Astrocyte (in vitro differentiated cells and primary cell): ENCODE results near the gene TEX29. TPM values are rescaled to one million over a fixed set of nuclear protein-coding genes. Genes with fewer than 3 reads are reported as not detected.

ENCODE experiments used
- DNase-seq: peaks from one replicate; pipeline ENCODE4 v3.0.0-alpha.2; 2010; ENCODE audit warnings: low read depth
- FAIRE-seq: peaks from 2 replicates; lab custom pipeline; 2011; peaks lifted over from hg19 to GRCh38; lab: Jason Lieb, UNC
- H2AFZ ChIP-seq: 2 replicates; pipeline ENCODE4 v1.6.0; 2012; ENCODE audit warnings: low read depth, low read length, inconsistent platforms
- H3K27ac ChIP-seq: 2 replicates; pipeline ENCODE4 v1.5.1; 2011; ENCODE audit warnings: low read depth, low read length, inconsistent platforms
- H3K27me3 ChIP-seq: 2 replicates; pipeline ENCODE4 v1.6.0; 2011; ENCODE audit warnings: low read length, inconsistent platforms; ENCODE audit not compliant: insufficient read depth
- H3K36me3 ChIP-seq: 2 replicates; pipeline ENCODE4 v1.5.1; 2011; ENCODE audit warnings: low read length, inconsistent platforms; ENCODE audit not compliant: insufficient read depth
- H3K4me1 ChIP-seq: 2 replicates; pipeline ENCODE4 v1.5.1; 2011; ENCODE audit warnings: low read length, inconsistent platforms; ENCODE audit not compliant: insufficient read depth
- H3K4me2 ChIP-seq: 2 replicates; pipeline ENCODE4 v1.6.0; 2012; ENCODE audit warnings: low read length, inconsistent platforms
- H3K4me3 ChIP-seq: 2 replicates; pipeline ENCODE4 v1.5.1; 2011; ENCODE audit warnings: low read depth, mild to moderate bottlenecking, low read length, inconsistent platforms; ENCODE audit not compliant: insufficient read depth
- H3K79me2 ChIP-seq: 2 replicates; pipeline ENCODE4 v1.6.0; 2012; ENCODE audit warnings: mild to moderate bottlenecking, low read length, inconsistent platforms; ENCODE audit not compliant: insufficient read depth
- H3K9ac ChIP-seq: 2 replicates; pipeline ENCODE4 v1.6.0; 2012; ENCODE audit warnings: mild to moderate bottlenecking, low read length, inconsistent platforms
- H3K9me3 ChIP-seq: 2 replicates; pipeline ENCODE4 v1.5.1; 2012; ENCODE audit warnings: low read depth, mild to moderate bottlenecking, low read length, inconsistent platforms; ENCODE audit not compliant: insufficient read depth
- H4K20me1 ChIP-seq: 2 replicates; pipeline ENCODE4 v1.6.0; 2012; ENCODE audit warnings: low read length, inconsistent platforms; ENCODE audit not compliant: insufficient read depth
- H3K27ac Mint-ChIP-seq: one replicate; pipeline ENCODE4 v1.8.0; 2021; ENCODE audit warnings: mild to moderate bottlenecking, mixed read lengths; ENCODE audit not compliant: unreplicated experiment
- H3K27me3 Mint-ChIP-seq: one replicate; pipeline ENCODE4 v1.8.0; 2021; ENCODE audit warnings: low read depth, mixed read lengths; ENCODE audit not compliant: unreplicated experiment
- H3K36me3 Mint-ChIP-seq: one replicate; pipeline ENCODE4 v1.8.0; 2021; ENCODE audit warnings: low read depth, mixed read lengths; ENCODE audit not compliant: unreplicated experiment
- H3K4me1 Mint-ChIP-seq: one replicate; pipeline ENCODE4 v1.8.0; 2021; ENCODE audit warnings: low read depth, mixed read lengths; ENCODE audit not compliant: unreplicated experiment
- H3K4me3 Mint-ChIP-seq: one replicate; pipeline ENCODE4 v1.8.0; 2021; ENCODE audit warnings: mild to moderate bottlenecking, moderate library complexity, mixed read lengths; ENCODE audit not compliant: unreplicated experiment
- H3K9me3 Mint-ChIP-seq: one replicate; pipeline ENCODE4 v1.8.0; 2021; ENCODE audit warnings: mild to moderate bottlenecking, mixed read lengths; ENCODE audit not compliant: unreplicated experiment
- CTCF ChIP-seq: IDR thresholded peaks from 2 replicates; pipeline ENCODE4 v1.5.1; 2011; ENCODE audit warnings: low read depth, mild to moderate bottlenecking, inconsistent platforms, low read length, moderate library complexity; ENCODE audit not compliant: insufficient read depth
- EZH2 ChIP-seq: IDR thresholded peaks from 2 replicates; pipeline ENCODE4 v1.6.1; 2012; ENCODE audit warnings: mild to moderate bottlenecking, low read length, inconsistent platforms; ENCODE audit not compliant: insufficient read depth
- total RNA-seq: library from RNA; stranded (reverse); gene quantifications from 2 replicates; pipeline ENCODE4 v1.2.1, GENCODE V29; 2021

TEX29 gene
- total RNA-seq, 1 donor from 2014 or later = 0.43 TPM

DNA sequence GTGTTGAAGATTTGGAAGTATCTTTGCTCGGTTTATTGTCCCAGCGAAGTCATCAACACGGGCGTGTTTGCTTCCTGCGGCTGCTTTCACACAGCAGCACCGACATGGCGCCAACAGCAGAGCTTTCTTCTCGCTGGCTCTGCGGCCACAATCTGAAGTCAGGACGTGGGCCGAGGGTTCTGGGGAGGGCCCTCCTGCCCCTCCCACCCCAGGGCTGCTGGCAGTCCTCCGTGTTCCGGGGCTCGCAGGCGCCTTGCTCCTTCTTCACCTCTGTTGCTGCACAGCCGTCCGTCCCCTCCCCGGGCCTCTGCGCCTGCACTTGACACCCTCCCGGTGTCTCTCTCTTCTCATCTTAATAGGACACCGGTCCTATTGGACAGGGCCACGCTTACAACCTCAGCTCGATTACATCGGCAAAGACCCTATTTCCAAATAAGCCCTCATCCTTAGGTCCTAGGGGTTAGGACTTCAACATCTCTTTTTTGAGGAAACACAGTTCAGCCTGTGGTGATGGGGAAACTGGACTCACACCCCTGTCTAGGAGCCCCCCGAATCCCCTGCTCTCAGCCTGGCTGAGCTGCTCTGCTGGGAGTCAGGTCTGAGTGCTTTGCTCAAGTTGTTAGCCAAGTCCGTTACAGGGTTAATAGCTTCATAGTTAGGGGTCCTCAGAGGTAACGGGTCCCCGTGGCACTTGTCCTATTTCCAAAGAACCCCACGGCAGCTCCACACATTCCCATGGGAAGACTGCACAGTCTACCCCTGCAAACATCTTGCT lies 2.7 kb upstream of the TEX29 start:
- Histone ChIP-seq H3K27ac (no peak overlapping the region), H3K9ac (no peak overlapping the region), H3K4me1 (no peaks in the 10 kb centered on the region), H4K20me1 (no peaks in the 10 kb centered on the region), H3K36me3 (no peaks in the 10 kb centered on the region), H2AFZ (no peak overlapping the region), H3K79me2 (no peaks in the 10 kb centered on the region), H3K27me3 (no peaks in the 10 kb centered on the region), H3K4me3 (no peak overlapping the region), H3K9me3 (peaks cover under 1% of the 10 kb centered on the region), H3K4me2 (no peak overlapping the region)
- Mint-ChIP-seq H3K4me1 (peaks cover 6% of the 10 kb centered on the region), H3K4me3 (no peak overlapping the region), H3K27ac (no peak overlapping the region), H3K36me3 (peaks cover 23% of the 10 kb centered on the region), H3K9me3 (no peaks in the 10 kb centered on the region), H3K27me3 (no peaks in the 10 kb centered on the region)
- no peak for DNase-seq
- TF ChIP-seq EZH2 (no peak), CTCF (no peak)
- FAIRE-seq = no peak

GRCh38 chr13:111318386-111318785 lies 2.1 kb upstream of the TEX29 start:
- Histone ChIP-seq H3K9me3 (no peaks in the 10 kb centered on the region), H3K27me3 (no peaks in the 10 kb centered on the region), H3K27ac (no peak overlapping the region), H3K36me3 (no peaks in the 10 kb centered on the region), H3K79me2 (no peaks in the 10 kb centered on the region), H3K4me1 (no peaks in the 10 kb centered on the region), H2AFZ (no peak overlapping the region), H3K4me2 (no peak overlapping the region), H4K20me1 (no peaks in the 10 kb centered on the region), H3K9ac (no peak overlapping the region), H3K4me3 (no peak overlapping the region)
- FAIRE-seq (no peak), DNase-seq (no peak)
- H3K4me1 Mint-ChIP-seq = peaks cover 6% of the 10 kb centered on the region
- H3K9me3 Mint-ChIP-seq = no peaks in the 10 kb centered on the region
- peaks cover 1% of the 10 kb centered on the region for H3K27me3 Mint-ChIP-seq
- no peak overlapping the region for H3K4me3 Mint-ChIP-seq
- no peak overlapping the region for H3K27ac Mint-ChIP-seq
- H3K36me3 Mint-ChIP-seq = peaks cover 22% of the 10 kb centered on the region
- TF ChIP-seq CTCF (no peak), EZH2 (no peak)

DNA sequence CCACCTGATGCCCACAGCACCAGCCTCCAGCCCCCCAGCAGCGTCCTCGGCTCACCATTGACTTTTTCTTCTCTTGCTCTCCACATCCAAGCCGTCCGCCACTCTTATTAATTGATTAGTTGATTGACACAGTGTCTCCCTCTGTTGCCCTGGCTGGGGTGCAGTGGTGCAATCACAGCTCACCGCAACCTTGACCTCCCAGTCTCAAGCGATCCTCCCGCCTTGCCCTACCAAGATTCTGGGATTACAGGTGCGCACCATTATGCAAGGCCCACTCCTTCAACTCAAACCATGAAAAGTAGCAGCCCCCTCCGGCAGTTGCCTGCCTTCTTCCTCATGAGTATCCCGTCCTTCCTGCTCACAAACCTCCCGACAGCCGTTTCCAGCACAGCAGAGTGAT lies 921 bp upstream of the TEX29 start:
- no peaks in the 10 kb centered on the region for H3K9me3 ChIP-seq
- Mint-ChIP-seq H3K4me1 (peaks cover 6% of the 10 kb centered on the region), H3K36me3 (peaks cover 18% of the 10 kb centered on the region), H3K4me3 (no peak overlapping the region), H3K27me3 (peaks cover 8% of the 10 kb centered on the region), H3K9me3 (no peaks in the 10 kb centered on the region), H3K27ac (no peak overlapping the region)
- no peaks in the 10 kb centered on the region for H3K27me3 ChIP-seq
- no peaks in the 10 kb centered on the region for H3K36me3 ChIP-seq
- no peak overlapping the region for H3K4me2 ChIP-seq
- TF ChIP-seq CTCF (no peak), EZH2 (no peak)
- H3K79me2 ChIP-seq = no peaks in the 10 kb centered on the region
- H3K4me1 ChIP-seq = no peaks in the 10 kb centered on the region
- DNase-seq = no peak
- H3K9ac ChIP-seq = no peak overlapping the region
- no peaks in the 10 kb centered on the region for H4K20me1 ChIP-seq
- H2AFZ ChIP-seq = no peak overlapping the region
- H3K4me3 ChIP-seq = no peak overlapping the region
- H3K27ac ChIP-seq = no peak overlapping the region
- no peak for FAIRE-seq
